ENCODE data around the gene MAP1LC3A.

DNA sequence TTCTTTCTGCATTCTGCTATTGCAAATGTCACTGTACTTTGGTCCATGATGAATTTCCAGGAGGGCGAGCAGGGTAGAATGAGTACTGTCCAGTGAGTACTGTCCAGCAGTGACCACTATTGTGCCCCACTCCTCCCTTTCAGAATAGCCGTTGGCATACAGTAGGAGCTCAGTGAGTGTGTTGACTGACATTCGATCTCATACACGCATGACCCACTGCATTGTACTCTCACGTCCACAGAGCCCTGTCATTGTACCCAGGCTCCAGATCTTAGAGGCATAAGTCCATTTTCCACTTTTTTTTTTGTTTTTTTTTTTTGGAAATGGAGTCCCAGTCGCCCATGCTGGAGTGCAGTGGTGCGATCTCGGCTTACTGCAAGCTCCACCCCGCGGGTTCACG, 34.1 kb upstream of the MAP1LC3A start:
- no peak for TF ChIP-seq CTCF (conservative IDR thresholded peaks at IDR 0.05 in 1 of 2, IDR thresholded peaks at IDR 0.05 in 1 of 2; ENCODE audit: extremely low read depth in 1 of 2, insufficient read depth in 1 of 2, low read depth in 1 of 2, low read length in 2 of 2)
- TF ChIP-seq EZH2 (IDR thresholded peaks at IDR 0.05; ENCODE audit: borderline replicate concordance, low read length), result no peak

Measured in mammary epithelial cell (primary cell).